Mononuclear cell (primary cell): ENCODE data around the gene DENND5B. TPM values are rescaled to one million over a fixed set of nuclear protein-coding genes. Genes with fewer than 3 reads are reported as not detected.
"Not testable (repeated sequence)": the region's sequence is repeated elsewhere in the genome, so short reads cannot be mapped to it uniquely, and the experiment has no call there.

ENCODE experiments used
- H3K27me3 ChIP-seq: 2 replicates; pipeline ENCODE4 v1.6.0; 2011; ENCODE audit warnings: low read length, control low read depth; ENCODE audit not compliant: insufficient read depth
- H3K4me1 ChIP-seq: 2 replicates; pipeline ENCODE4 v1.5.1; 2011; ENCODE audit warnings: mild to moderate bottlenecking, low read length, control low read depth; ENCODE audit not compliant: insufficient read depth
- H3K4me3 ChIP-seq: 2 replicates; pipeline ENCODE4 v1.5.1; 2011; ENCODE audit warnings: mild to moderate bottlenecking, low read length, moderate library complexity
- H3K9me3 ChIP-seq: 2 replicates; pipeline ENCODE4 v1.5.1; 2011; ENCODE audit warnings: low read depth, mild to moderate bottlenecking, control low read depth, low read length
- total RNA-seq: library from RNA; depleted of rRNA; stranded (reverse); fragments of >200 nt; gene quantifications from one replicate; pipeline ENCODE4 v1.2.3, GENCODE V29; 2012

The DENND5B gene
- total RNA-seq, 1 donor = 4.0 TPM

DNA sequence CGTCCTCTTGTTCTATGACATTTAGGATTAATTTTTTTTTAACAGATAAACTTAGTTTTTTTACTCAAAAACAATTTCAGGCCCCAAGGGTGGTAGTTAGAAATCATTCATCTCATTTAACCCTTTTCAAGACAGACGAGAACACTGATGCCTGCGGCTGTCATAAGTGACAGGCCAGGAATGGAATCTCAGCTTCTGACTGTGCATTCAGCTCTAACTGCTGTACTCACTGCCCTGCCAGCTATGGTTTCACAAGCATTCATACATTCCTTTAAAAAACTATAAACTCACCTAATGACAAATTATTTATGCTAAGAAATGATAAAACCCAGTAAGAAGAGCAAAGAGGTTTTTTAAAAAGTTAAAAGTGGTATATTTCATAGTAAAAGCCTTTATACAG is 8.8 kb downstream of the DENND5B start:
- no peaks in the 10 kb centered on the region for H3K27me3 ChIP-seq
- no peak overlapping the region for H3K4me3 ChIP-seq
- H3K9me3 ChIP-seq = no peaks in the 10 kb centered on the region
- H3K4me1 ChIP-seq = no peaks in the 10 kb centered on the region

DNA sequence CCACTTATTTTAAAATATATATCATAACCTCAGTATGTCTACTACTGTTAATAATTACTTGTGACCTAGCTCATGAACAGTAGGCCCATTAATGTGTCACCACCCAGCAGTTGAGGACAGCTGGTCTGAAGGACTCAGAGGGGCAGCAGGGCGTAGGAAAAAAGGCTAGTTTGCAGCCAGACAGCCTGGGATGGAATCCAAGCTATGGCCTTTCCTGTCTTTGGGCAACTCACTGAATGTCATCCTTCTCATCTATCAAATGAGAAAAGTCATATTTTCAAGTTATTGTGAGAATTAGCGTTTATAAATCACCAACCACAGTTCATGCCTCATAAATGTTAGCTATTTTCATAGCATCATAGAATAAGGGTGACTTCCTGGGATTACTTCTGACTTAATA is 12.3 kb downstream of the DENND5B start:
- no peak overlapping the region for H3K4me3 ChIP-seq
- H3K27me3 ChIP-seq = no peaks in the 10 kb centered on the region
- no peaks in the 10 kb centered on the region for H3K9me3 ChIP-seq
- H3K4me1 ChIP-seq = peaks cover 10% of the 10 kb centered on the region

DNA sequence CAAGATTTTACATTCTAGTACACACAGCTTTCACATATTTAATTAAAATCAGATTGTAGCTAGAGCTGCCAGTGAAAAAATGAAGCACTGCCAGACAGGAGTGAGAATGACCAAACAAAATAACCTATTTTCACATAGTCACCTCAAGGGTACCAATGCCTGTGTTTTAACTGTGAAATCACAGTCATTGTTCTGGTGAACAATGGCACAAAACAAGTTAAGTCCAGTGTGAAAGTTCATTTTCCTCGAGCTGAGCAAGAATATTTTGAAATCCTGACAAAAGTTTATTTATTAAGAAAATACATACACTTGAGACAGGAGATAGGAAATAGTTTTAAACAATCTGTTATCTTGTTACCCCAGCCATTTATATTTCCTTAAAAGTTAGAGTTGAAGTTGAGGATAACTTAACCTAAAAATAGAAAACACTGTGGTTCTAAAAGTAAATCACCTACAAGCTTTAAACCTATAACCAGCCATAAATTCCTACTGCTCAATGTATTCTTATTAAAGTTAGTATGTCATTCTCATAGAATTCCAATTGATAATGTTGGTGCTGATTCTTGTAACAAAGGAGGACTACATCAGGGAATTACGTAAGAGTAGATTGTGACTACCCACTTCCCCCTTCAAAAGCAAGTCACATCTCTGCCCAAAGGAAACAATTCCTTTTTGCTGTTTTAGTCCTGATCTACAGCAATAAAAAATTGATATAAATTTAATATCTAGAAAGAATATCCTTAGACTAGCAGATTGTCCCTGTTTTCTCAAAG is 15.9 kb downstream of the DENND5B start:
- no peak overlapping the region for H3K4me3 ChIP-seq
- no peaks in the 10 kb centered on the region for H3K9me3 ChIP-seq
- H3K4me1 ChIP-seq = peaks cover 10% of the 10 kb centered on the region
- no peaks in the 10 kb centered on the region for H3K27me3 ChIP-seq

DNA sequence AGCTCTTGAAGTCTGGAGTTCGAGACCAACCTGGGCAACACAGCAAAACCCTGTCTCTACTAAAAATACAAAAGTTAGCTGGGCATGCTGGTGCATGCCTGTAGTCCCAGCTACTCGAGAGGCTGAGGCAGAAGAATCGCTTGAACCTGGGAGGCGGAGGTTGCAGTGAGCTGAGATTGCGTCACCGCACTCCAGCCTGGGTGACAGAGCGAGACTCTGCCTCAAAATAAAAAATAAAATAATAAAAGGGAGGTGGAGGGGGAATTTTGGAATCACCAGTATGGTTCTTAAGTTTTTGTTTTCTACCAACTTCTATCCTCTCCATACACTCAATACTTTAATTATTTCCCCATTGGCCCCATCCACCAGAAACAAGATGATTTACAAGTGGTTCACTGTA is 16.6 kb downstream of the DENND5B start:
- not testable (repeated sequence) for H3K27me3 ChIP-seq, H3K4me3 ChIP-seq, H3K4me1 ChIP-seq, H3K9me3 ChIP-seq

DNA sequence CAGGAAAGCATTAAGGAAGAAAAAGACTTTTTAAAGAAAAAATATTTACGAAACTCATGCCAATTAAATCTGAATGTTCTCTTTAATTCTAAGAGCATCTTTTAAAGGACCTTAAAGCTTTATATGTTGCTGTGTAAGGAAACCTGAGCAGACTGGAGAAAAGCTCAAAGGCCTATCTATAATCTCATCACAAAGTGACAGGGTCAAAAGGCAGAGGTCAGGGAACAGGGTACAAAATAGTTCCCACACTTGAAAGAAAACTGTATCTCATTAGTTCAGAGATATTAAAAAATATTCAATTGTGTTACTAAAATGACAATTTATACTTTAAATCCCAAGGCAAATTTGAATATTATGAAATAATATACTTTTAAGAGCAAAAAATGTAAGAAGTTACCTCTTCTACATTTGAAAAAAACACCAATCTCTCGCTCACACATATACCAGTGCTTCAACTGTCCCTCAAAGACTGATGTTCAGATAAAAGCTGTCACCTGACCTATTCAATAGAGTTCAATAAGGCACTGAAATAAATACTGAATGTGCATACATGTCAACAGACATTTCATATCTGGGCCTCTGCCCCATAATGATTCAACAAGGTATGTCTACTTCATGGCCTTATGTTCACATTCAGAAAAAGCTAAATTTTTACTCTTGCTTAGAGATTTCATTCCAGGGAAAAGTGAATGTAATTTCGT is 17.9 kb downstream of the DENND5B start:
- H3K9me3 ChIP-seq = no peaks in the 10 kb centered on the region
- no peaks in the 10 kb centered on the region for H3K27me3 ChIP-seq
- no peak overlapping the region for H3K4me3 ChIP-seq
- peaks cover 10% of the 10 kb centered on the region for H3K4me1 ChIP-seq

DNA sequence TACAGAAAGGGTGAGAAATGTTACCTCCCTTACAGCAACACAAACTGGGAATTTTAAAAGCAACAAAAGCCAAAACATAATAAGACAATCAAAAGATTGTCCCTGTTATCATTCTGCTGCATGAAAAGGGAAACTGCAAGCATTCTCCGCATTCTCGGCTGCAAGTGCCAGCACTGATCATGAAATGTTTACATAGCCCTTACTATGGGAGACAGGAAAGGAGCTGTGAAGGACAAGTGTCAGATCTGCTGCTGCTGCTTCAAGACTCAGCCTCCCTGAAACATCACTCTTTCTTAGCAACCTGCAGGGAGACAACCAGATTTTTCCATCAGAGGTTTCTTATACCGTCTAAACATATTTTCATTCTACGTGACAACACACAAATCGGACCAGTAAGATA is 20.1 kb downstream of the DENND5B start:
- peaks cover 6% of the 10 kb centered on the region for H3K4me1 ChIP-seq

DNA sequence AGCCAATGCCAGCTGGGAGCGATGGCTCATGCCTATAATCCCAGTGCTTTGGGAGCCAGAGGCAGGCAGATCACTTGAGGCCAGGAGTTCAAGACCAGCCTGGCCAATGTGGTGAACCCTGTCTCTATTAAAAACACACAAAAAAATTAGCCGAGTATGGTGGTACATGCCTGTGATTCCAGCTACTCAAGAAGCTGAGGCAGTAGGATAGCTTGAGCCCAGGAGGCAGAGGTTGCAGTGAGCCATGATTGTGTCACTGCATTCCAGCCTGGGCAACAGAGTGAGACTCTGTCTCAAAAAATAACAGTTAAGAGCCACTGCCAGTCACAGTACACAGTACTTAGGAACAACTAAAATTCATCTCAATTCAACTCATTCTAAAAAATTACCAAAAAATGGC is 21.4 kb downstream of the DENND5B start:
- not testable (repeated sequence) for H3K9me3 ChIP-seq, H3K4me1 ChIP-seq, H3K27me3 ChIP-seq, H3K4me3 ChIP-seq

More for the DNA sequence above, 20.1 kb downstream of the DENND5B start:
- no peaks in the 10 kb centered on the region for H3K27me3 ChIP-seq
- no peak overlapping the region for H3K4me3 ChIP-seq
- H3K9me3 ChIP-seq = no peaks in the 10 kb centered on the region

DNA sequence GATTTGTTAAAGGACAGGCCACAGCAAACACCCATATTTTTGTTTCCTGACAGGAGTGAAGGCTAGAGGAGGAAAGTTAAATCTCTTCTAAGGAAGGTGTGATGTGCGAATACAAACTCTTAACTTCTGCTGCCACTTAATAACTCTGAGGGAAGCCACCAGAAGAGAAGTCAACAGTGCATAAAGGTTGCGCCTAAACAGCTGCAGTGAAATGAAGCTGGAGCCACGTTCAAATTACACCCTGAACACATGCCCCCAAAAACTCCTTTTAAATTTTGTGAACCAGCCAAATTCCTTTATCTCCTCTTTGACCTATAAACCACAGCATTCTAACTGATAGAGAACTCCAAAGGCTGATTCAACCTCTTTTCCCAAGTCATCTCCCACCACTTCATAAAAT is 22.4 kb downstream of the DENND5B start:
- Histone ChIP-seq H3K4me3 (no peak overlapping the region), H3K4me1 (no peaks in the 10 kb centered on the region), H3K9me3 (no peaks in the 10 kb centered on the region), H3K27me3 (no peaks in the 10 kb centered on the region)

DNA sequence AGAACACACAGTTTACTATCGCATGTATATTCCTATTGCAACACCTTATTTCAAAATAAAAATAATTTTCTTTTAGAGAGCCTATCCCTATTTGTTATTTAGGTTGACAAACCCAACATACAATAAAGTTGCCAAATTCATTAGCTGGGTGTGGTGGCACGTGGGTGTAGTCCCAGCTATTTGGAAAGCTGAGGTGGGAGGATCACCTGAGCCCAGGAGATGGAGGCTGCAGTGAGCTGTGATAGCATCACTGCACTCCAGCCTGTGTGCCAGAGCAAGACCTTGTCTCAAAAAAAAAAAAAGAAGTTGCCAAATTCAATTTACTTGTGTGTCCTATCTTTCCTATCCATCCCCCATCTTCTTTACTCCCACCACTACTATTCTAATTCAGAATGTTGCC is 23.9 kb downstream of the DENND5B start:
- Histone ChIP-seq H3K4me1 (no peaks in the 10 kb centered on the region), H3K9me3 (no peaks in the 10 kb centered on the region), H3K27me3 (no peaks in the 10 kb centered on the region), H3K4me3 (no peak overlapping the region)

DNA sequence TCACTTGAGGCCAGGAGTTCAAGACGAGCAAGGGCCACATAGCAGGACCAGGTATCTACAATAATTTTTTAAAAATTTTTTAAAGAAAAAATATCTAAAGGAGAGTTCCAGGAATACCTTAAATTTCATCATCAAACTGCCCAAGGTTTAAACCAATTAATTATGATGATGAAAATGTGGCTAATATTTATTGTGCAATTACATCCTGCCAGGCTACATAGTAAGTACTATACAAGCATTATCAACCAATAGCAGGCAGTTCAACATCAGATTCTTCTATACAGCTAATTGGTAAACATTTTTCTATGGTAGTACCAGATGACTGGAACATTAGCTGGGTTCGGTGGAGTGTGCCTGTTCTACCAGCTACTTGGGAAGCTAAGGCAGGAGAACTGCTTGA is 24.4 kb downstream of the DENND5B start:
- H3K4me3 ChIP-seq = no peak overlapping the region
- no peaks in the 10 kb centered on the region for H3K9me3 ChIP-seq
- no peaks in the 10 kb centered on the region for H3K27me3 ChIP-seq
- H3K4me1 ChIP-seq = no peaks in the 10 kb centered on the region

DNA sequence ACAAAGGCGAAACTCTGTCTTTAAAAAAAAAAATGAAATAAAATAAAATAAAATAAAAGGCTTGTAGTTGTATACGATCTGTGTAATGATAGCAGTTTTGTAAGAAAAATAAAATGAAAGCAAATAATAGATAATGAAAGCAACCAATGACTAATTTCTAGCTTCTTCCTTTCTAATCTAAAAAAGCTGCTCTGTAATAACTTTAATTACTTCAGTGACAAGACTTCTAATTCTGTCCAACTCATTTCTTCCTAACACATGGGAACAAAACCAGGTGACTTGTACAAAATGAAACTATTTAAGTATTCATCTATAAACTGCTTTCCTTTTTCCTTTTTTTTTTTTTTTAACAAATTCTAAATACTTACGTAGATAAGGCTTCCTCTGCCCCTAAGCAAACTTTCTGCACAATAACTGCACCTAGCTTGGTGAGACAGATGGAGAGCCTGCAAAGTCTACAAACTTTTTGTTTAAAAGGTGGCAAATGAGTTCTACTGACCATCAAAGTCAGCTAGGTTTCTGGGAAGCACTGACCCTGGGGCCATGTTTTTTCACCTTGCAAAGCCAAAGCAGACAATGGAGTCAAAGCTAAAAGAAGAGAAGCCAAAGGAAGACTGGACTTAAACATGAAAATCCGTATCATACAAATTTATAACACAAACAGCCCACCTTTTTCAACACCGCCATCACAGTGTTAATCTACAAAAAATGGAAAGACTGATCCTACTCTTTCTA is 28.2 kb downstream of the DENND5B start:
- H3K4me3 ChIP-seq = no peak overlapping the region
- no peaks in the 10 kb centered on the region for H3K9me3 ChIP-seq
- no peaks in the 10 kb centered on the region for H3K27me3 ChIP-seq
- H3K4me1 ChIP-seq = no peaks in the 10 kb centered on the region

DNA sequence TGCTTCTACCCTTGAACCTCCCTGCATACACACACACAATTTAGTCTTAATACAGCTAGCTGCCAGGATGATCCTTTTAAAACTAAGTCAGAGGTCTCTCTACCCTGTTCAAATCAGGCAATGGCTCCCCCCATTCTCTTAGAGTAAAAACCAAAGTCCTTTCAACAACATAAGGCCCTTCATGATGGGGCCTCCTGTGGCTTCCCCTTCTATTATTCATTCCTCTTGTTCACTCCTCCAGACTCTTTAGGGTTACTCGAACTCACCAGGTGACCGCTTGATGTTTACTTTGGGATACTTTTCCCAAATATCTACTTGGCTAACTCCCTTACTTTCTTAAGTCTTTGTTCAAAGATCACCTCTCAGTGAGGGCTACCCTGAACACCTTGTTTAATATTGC is 30.4 kb downstream of the DENND5B start:
- H3K4me3 ChIP-seq = no peak overlapping the region
- H3K4me1 ChIP-seq = no peaks in the 10 kb centered on the region
- H3K27me3 ChIP-seq = no peaks in the 10 kb centered on the region
- H3K9me3 ChIP-seq = no peaks in the 10 kb centered on the region

DNA sequence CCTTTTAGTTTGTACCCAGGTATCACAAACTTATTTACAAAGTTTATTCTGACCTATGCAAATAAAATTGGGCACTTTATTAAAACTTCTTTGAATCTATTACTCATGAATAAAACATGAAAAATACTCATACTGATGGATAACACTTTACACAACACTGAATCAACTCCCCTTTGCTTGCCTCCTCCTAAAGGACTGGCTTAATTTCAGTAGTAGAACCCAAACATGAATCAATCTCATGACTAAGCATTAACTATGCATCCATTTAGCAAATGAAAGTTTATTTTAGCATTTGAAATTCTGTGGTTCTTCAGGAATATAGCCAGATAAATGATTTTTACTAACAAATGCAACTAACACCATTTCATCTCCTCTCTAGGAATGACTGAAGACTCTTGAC is 32.4 kb downstream of the DENND5B start:
- no peaks in the 10 kb centered on the region for H3K4me1 ChIP-seq
- no peak overlapping the region for H3K4me3 ChIP-seq
- H3K9me3 ChIP-seq = no peaks in the 10 kb centered on the region
- no peaks in the 10 kb centered on the region for H3K27me3 ChIP-seq

DNA sequence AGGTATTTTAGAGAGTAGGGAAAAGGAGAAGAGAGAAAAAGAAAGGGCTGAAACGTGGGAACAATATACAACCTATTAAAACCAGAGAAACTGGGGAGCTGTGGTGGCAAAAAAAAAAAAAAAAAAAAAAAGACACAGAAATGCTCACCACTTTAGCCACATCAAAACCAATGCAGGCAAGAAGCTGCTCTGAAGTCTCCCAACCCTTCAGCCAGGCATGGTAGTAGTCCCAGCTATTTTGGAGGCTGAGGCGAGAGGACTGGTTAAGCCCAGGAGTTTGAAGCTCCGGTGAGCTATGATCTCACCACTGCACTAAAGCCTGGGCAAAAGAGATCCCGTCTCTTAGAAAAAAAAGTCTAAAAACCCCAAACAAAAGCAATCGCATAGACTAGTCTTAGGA is 33.2 kb downstream of the DENND5B start:
- H3K27me3 ChIP-seq = no peaks in the 10 kb centered on the region
- H3K4me1 ChIP-seq = no peaks in the 10 kb centered on the region
- H3K9me3 ChIP-seq = no peaks in the 10 kb centered on the region
- H3K4me3 ChIP-seq = no peak overlapping the region

DNA sequence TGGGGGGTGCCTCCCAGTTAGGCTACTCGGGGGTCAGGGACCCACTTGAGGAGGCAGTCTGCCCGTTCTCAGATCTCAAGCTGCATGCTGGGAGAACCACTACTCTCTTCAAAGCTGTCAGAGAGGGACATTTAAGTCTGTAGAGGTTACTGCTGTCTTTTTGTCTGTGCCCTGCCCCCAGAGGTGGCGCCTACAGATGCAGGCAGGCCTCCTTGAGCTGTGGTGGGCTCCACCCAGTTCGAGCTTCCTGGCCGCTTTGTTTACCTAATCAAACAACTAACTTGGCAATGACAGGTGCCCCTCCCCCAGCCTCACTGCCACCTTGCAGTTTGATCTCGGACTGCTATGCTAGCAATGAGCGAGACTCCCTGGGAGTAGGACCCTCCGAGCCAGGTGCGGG is 35.5 kb downstream of the DENND5B start:
- not testable (repeated sequence) for H3K4me1 ChIP-seq, H3K9me3 ChIP-seq

More for the DNA sequence above, 35.5 kb downstream of the DENND5B start:
- not testable (repeated sequence) for H3K4me3 ChIP-seq, H3K27me3 ChIP-seq
